K562 (cell line): ENCODE data around the gene CCDC195. TPM values are rescaled to one million over a fixed set of nuclear protein-coding genes. Genes with fewer than 3 reads are reported as not detected.

ENCODE experiments used
- ATAC-seq: fragments of 200-7000 bp; cut with Tn5 transposase; 3 replicates; pipeline ENCODE4 v1.9.1; 2020; ENCODE audit warnings: moderate library complexity
- BruUV-seq: library from RNA; stranded (reverse); fragments of 400-500 nt; replicated peaks from 2 replicates; lab custom pipeline; 2021; lab: Mats Ljungman, UMichigan
- CTCF ChIA-PET: fragments of 300-600 bp; formaldehyde crosslinking; extraction: SDS; loops from one replicate; lab custom pipeline; 2021; ENCODE audit warnings: low intra/inter-chr PET ratio; lab: Yijun Ruan, JAX
- POLR2A ChIA-PET: fragments of 300-600, 350-650 bp; sonication (Branson Sonifier 250); formaldehyde crosslinking; extraction: SDS; loops from one replicate; lab custom pipeline; 2021; ENCODE audit warnings: antibody characterized with exemption, inconsistent platforms; lab: Yijun Ruan, JAX
- DNase-seq, 4 experiments: peaks; one replicate each; pipeline versions ENCODE4 v3.0.0 to v3.0.0-alpha.2; 2011 to 2018; ENCODE audit warnings: low spot score in 3 of 4, mixed read lengths in 3 of 4; ENCODE audit errors: extremely low read depth in 1 of 4
- FAIRE-seq: peaks from 2 replicates; lab custom pipeline; 2011; peaks lifted over from hg19 to GRCh38; lab: Jason Lieb, UNC
- H2AFZ ChIP-seq: 2 replicates; pipeline ENCODE4 v1.6.0; 2011; ENCODE audit warnings: low read depth, low read length, control low read depth, inconsistent platforms
- H3K27ac ChIP-seq: fragments of 200-600 bp; 3 replicates; pipeline ENCODE4 v1.8.0; 2011; ENCODE audit warnings: low read depth, mild to moderate bottlenecking, control low read depth, inconsistent platforms, low read length, moderate library complexity, mixed read lengths; ENCODE audit errors: extremely low read depth
- H3K27me3 ChIP-seq, 2 experiments: fragments of 300-600 bp in 1 of 2; 2 replicates in 1 of 2; 3 replicates in 1 of 2; pipeline versions ENCODE4 v1.6.0 to v1.8.0; 2011; ENCODE audit warnings: inconsistent platforms in 2 of 2, low read length in 2 of 2, mild to moderate bottlenecking in 1 of 2, mixed read lengths in 1 of 2, moderate library complexity in 1 of 2; ENCODE audit not compliant: control insufficient read depth in 2 of 2, insufficient read depth in 2 of 2
- H3K36me3 ChIP-seq: fragments of 300-600 bp; 3 replicates; pipeline ENCODE4 v1.8.0; 2011; ENCODE audit warnings: mild to moderate bottlenecking, low read length, inconsistent platforms; ENCODE audit not compliant: control insufficient read depth, insufficient read depth
- H3K4me1 ChIP-seq, 2 experiments: fragments of 200-600 bp in 1 of 2; replicated peaks in 1 of 2; 2 replicates in 1 of 2; 3 replicates in 1 of 2; pipeline versions ENCODE4 v1.5.1 to v1.8.0; 2011; ENCODE audit warnings: inconsistent platforms in 2 of 2, low read length in 2 of 2, mild to moderate bottlenecking in 1 of 2, mixed read lengths in 1 of 2, moderate library complexity in 1 of 2; ENCODE audit not compliant: control insufficient read depth in 2 of 2, insufficient read depth in 2 of 2
- H3K4me2 ChIP-seq: 2 replicates; pipeline ENCODE4 v1.6.1; 2011; ENCODE audit warnings: low read length, control low read depth, inconsistent platforms, mixed read lengths; ENCODE audit not compliant: insufficient read depth
- H3K4me3 ChIP-seq: fragments of 200-600 bp; sonication (generic), shearing (Covaris generic); 2 replicates; pipeline ENCODE4 v1.5.1; 2016; ENCODE audit warnings: control low read depth, inconsistent platforms
- H3K79me2 ChIP-seq: fragments of 200-600 bp; 3 replicates; pipeline ENCODE4 v1.8.0; 2011; ENCODE audit warnings: low read length, inconsistent platforms; ENCODE audit not compliant: control insufficient read depth, insufficient read depth
- H3K9ac ChIP-seq, 2 experiments: 2 replicates each; pipeline versions ENCODE4 v1.6.0 to v1.6.1; 2011; ENCODE audit warnings: low read depth in 2 of 2, low read length in 2 of 2, control low read depth in 1 of 2, inconsistent platforms in 1 of 2, mild to moderate bottlenecking in 1 of 2, mixed read lengths in 1 of 2; ENCODE audit not compliant: insufficient read depth in 1 of 2
- H3K9me1 ChIP-seq: one replicate; pipeline ENCODE4 v1.6.0; 2011; ENCODE audit warnings: inconsistent platforms, mild to moderate bottlenecking, low read length, moderate library complexity; ENCODE audit not compliant: control insufficient read depth, insufficient read depth
- H3K9me3 ChIP-seq: replicated peaks from 2 replicates; pipeline ENCODE4 v1.5.1; 2011; ENCODE audit warnings: low read depth, low read length, inconsistent platforms; ENCODE audit not compliant: control insufficient read depth, insufficient read depth
- H4K20me1 ChIP-seq: replicated peaks from 2 replicates; pipeline ENCODE4 v1.6.1; 2011; ENCODE audit warnings: low read length, inconsistent platforms, mixed read lengths; ENCODE audit not compliant: control insufficient read depth, insufficient read depth
- CBX3 ChIP-seq, 2 experiments: IDR thresholded peaks; 1 replicate in 1 of 2; 2 replicates in 1 of 2; pipeline ENCODE4 v1.6.1; 2012; ENCODE audit warnings: inconsistent platforms in 2 of 2, low read length in 2 of 2, borderline replicate concordance in 1 of 2, control low read depth in 1 of 2
- COPS2 ChIP-seq: fragments of 450-650 bp; conservative IDR thresholded peaks from 2 replicates; pipeline ENCODE4 v1.6.1; 2016; ENCODE audit warnings: mild to moderate bottlenecking, moderate library complexity
- VEZF1 ChIP-seq: fragments of 200-800 bp; sonication (Bioruptor generic); IDR thresholded peaks from 2 replicates; pipeline ENCODE4 v1.6.1; 2017; ENCODE audit warnings: missing genetic modification characterization, missing compliant biosample characterization
- ZNF197 ChIP-seq: fragments of 200-800 bp; sonication (Bioruptor generic); IDR thresholded peaks from 2 replicates; pipeline ENCODE4 v1.6.1; 2016; ENCODE audit warnings: low read depth, missing genetic modification characterization, missing compliant biosample characterization
- WGBS: fragments of 100-300 bp; shearing (Covaris generic); methylation state at CpG from one replicate; pipeline ENCODE4 v1.1.6; 2016; ENCODE audit warnings: low coverage, mixed read lengths; ENCODE audit not compliant: insufficient coverage; ENCODE audit errors: missing lambda C conversion rate; 5-methylcytosine and 5-hydroxymethylcytosine counted together
- in situ Hi-C: fragments of 300-500 bp; cut with MboI; formaldehyde crosslinking; loops from 4 replicates; pipeline ENCODE4 v1.15.0; 2018; ENCODE audit warnings: inconsistent platforms, mixed read lengths
- intact Hi-C: fragments of 100-400 bp; cut with micrococcal nuclease; formaldehyde crosslinking; loops from 2 replicates; pipeline ENCODE4 v1.14.2; 2022
- polyA plus RNA-seq, 8 experiments: library from polyadenylated mRNA; depleted of rRNA in 4 of 8; stranded (reverse) in 5 of 8; unstranded in 3 of 8; fragments of >200 nt; fragmentation: Nextera tagmentation in 2 of 8; fragmentation: Illumina TruSeq in 1 of 8; extraction: Ambion mirVana in 2 of 8; extraction: Trizol in 1 of 8; gene quantifications; 2 replicates each; pipeline versions ENCODE4 v1.2.1 to v1.2.3, GENCODE V29; 2011 to 2014; ENCODE audit warnings: inconsistent platforms in 1 of 8, missing spikeins in 1 of 8
- total RNA-seq, 7 experiments: library from RNA; depleted of rRNA in 6 of 7; stranded (reverse); fragments of >200 nt in 6 of 7; fragmentation: Illumina TruSeq in 2 of 7; extraction: Trizol in 2 of 7; gene quantifications; 2 replicates each; pipeline versions ENCODE4 v1.2.1 to v1.2.3, GENCODE V29; 2011 to 2021; ENCODE audit warnings: low replicate concordance in 1 of 7

Gene CCDC195
- total and polyA plus RNA-seq, 9 of the 15 experiments (the other 6 are each of a cell fraction or from before 2014, with no cell fraction given), result not detected

- no peak for TF ChIP-seq VEZF1 (CRISPR knock-in tag)
- no peak for TF ChIP-seq ZNF197 (CRISPR knock-in tag)
Observed at GRCh38 chr2:224751996-224752698, 36.0 kb upstream of the CCDC195 start (continued).

- H3K27ac ChIP-seq, result no peak overlapping the region
- no peak for TF ChIP-seq CBX3 (IDR thresholded peaks at IDR 0.05; ENCODE audit: borderline replicate concordance in 1 of 2, low read length in 2 of 2)
- TF ChIP-seq COPS2, result no peak
- no peaks in the 10 kb centered on the region for H3K27me3 ChIP-seq
- no peak overlapping the region for H3K9ac ChIP-seq
- no peak for DNase-seq
- no peaks in the 10 kb centered on the region for H3K4me1 ChIP-seq
- CTCF ChIA-PET, result no interaction called here
- no peak overlapping the region for H3K4me2 ChIP-seq
- no peaks in the 10 kb centered on the region for H3K36me3 ChIP-seq
- no TSS peak for BruUV-seq
- H3K79me2 ChIP-seq, result no peaks in the 10 kb centered on the region
- no peak overlapping the region for H2AFZ ChIP-seq
- no peaks in the 10 kb centered on the region for H4K20me1 ChIP-seq
- WGBS, result 0% methylated on average over 1 of the region's 1 CpG
- no peaks in the 10 kb centered on the region for H3K9me1 ChIP-seq
- in situ Hi-C loops (no loop called here), intact Hi-C loops (no loop called here)
- no peak for FAIRE-seq
- no peaks in the 10 kb centered on the region for H3K9me3 ChIP-seq
- no peak for ATAC-seq
- no peak overlapping the region for H3K4me3 ChIP-seq
- POLR2A ChIA-PET, result no interaction called here
Observed at GRCh38 chr2:224749136-224749535, 33.0 kb upstream of the CCDC195 start.
